ENCODE results near the gene BMPR2. TPM values are rescaled to one million over a fixed set of nuclear protein-coding genes. Genes with fewer than 3 reads are reported as not detected.

BMPR2 gene
- total and polyA plus RNA-seq, 2 of the 8 experiments (the other 6 are each of a cell fraction or from before 2014, with no cell fraction given), result 5.5 to 19.8 TPM

DNA sequence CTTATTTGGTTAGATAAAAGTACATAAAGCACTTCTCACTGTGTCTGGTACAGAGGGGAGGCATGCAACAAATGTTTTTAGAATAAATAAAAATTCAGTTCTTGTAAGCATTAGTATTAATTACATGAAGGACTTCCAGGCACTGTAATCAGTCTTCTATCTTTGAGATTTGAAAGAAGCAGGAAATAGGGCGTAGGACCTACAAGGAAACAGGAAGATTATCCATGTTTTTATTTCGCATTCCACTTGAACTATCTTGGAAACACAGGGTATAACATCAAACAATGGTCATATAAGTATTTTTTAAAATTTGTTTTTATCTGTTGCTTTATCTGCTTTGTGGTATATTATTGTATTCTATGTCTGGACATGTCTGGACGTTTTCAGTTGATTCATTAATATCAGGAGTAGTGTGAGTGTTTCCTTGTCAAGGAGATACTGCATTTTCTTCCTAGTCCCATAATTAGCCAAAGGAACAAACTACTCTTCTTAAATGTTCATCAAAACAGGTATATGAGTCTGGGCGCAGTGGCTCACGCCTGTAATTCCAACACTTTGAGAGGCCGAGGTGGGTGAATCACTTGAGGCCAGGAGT lies 32.5 kb downstream of the BMPR2 start (continued):
- no peak for TF ChIP-seq SUZ12 (IDR thresholded peaks at IDR 0.05; ENCODE audit: low read length)
- TF ChIP-seq SIRT6 (IDR thresholded peaks at IDR 0.05; ENCODE audit: low read length), result no peak
- TF ChIP-seq SP1 (IDR thresholded peaks at IDR 0.05; ENCODE audit: low read depth, low read length), result no peak
- no peak for TF ChIP-seq BCL11A (IDR thresholded peaks at IDR 0.05; ENCODE audit: low read depth in 2 of 2, low read length in 2 of 2)
- TF ChIP-seq ATF2 (IDR thresholded peaks at IDR 0.05; ENCODE audit: low read length), result no peak
- TF ChIP-seq, protein P1, sequence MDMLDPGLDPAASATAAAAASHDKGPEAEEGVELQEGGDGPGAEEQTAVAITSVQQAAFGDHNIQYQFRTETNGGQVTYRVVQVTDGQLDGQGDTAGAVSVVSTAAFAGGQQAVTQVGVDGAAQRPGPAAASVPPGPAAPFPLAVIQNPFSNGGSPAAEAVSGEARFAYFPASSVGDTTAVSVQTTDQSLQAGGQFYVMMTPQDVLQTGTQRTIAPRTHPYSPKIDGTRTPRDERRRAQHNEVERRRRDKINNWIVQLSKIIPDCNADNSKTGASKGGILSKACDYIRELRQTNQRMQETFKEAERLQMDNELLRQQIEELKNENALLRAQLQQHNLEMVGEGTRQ (IDR thresholded peaks at IDR 0.05; ENCODE audit: low read length), result no peak
